Caco-2 (cell line): ENCODE measurements around the gene CALD1. TPM values are rescaled to one million over a fixed set of nuclear protein-coding genes. Genes with fewer than 3 reads are reported as not detected.
A peak's percentile ranks its signal among the peaks of the same experiment; 100 is the strongest.

ENCODE experiments used
- BruUV-seq: library from RNA; stranded (reverse); fragments of 400-500 nt; replicated peaks from 2 replicates; lab custom pipeline; 2021; lab: Mats Ljungman, UMichigan
- CTCF ChIA-PET: fragments of 300-600 bp; sonication (Branson Sonifier 250); formaldehyde crosslinking; loops from one replicate; lab custom pipeline; 2022; ENCODE audit warnings: antibody characterized with exemption; lab: Charles Lee
- POLR2A ChIA-PET: fragments of 300-600 bp; sonication (Branson Sonifier 250); formaldehyde crosslinking; loops from one replicate; lab custom pipeline; 2022; ENCODE audit warnings: antibody characterized with exemption; lab: Charles Lee
- DNase-seq, 2 experiments: peaks; one replicate each; pipeline versions ENCODE4 v3.0.0 to v3.0.0-alpha.2; 2020 to 2022
- H3K27me3 ChIP-seq: replicated peaks from 2 replicates; pipeline ENCODE4 v1.6.0; 2011; ENCODE audit warnings: low read length; ENCODE audit not compliant: control insufficient read depth, insufficient read depth
- H3K36me3 ChIP-seq: 2 replicates; pipeline ENCODE4 v1.5.1; 2011; ENCODE audit warnings: low read length; ENCODE audit not compliant: control insufficient read depth, insufficient read depth
- H3K4me1 ChIP-seq: fragments of 250-450 bp; sonication (Bioruptor Pico); 2 replicates; pipeline ENCODE4 v1.5.1; 2020; ENCODE audit warnings: mild to moderate bottlenecking
- H3K4me3 ChIP-seq: 2 replicates; pipeline ENCODE4 v1.5.1; 2011; ENCODE audit warnings: low read depth, mild to moderate bottlenecking, control low read depth, low read length
- H3K9me3 ChIP-seq: fragments of 250-450 bp; sonication (Bioruptor Pico); 2 replicates; pipeline ENCODE4 v1.5.1; 2020; ENCODE audit warnings: mild to moderate bottlenecking, moderate library complexity
- H3K27ac Mint-ChIP-seq: one replicate; pipeline ENCODE4 v1.8.0; 2022; ENCODE audit warnings: mixed read lengths; ENCODE audit not compliant: unreplicated experiment
- H3K27me3 Mint-ChIP-seq: one replicate; pipeline ENCODE4 v1.8.0; 2022; ENCODE audit warnings: mixed read lengths; ENCODE audit not compliant: insufficient read depth, unreplicated experiment
- H3K36me3 Mint-ChIP-seq: one replicate; pipeline ENCODE4 v1.8.0; 2022; ENCODE audit warnings: mild to moderate bottlenecking, mixed read lengths; ENCODE audit not compliant: insufficient read depth, unreplicated experiment
- H3K4me1 Mint-ChIP-seq: one replicate; pipeline ENCODE4 v1.8.0; 2022; ENCODE audit warnings: low read depth, mixed read lengths; ENCODE audit not compliant: unreplicated experiment
- H3K4me3 Mint-ChIP-seq: one replicate; pipeline ENCODE4 v1.8.0; 2022; ENCODE audit warnings: mild to moderate bottlenecking, moderate library complexity, mixed read lengths; ENCODE audit not compliant: unreplicated experiment
- H3K9me3 Mint-ChIP-seq: one replicate; pipeline ENCODE4 v1.8.0; 2022; ENCODE audit warnings: mixed read lengths; ENCODE audit not compliant: unreplicated experiment
- intact Hi-C: fragments of 100-400 bp; cut with micrococcal nuclease; formaldehyde crosslinking; loops from one replicate; pipeline ENCODE4 v1.10.0; 2022; ENCODE audit not compliant: unreplicated experiment
- total RNA-seq: library from RNA; stranded (reverse); gene quantifications from 2 replicates; pipeline ENCODE4 v1.2.3, GENCODE V29; 2022
- TF ChIP-seq, protein P1 (sequence below), 2 experiments: fragments of 200-600 bp in 1 of 2; IDR thresholded peaks; 1 replicate in 1 of 2; 2 replicates in 1 of 2; pipeline versions ENCODE4 v1.5.1 to v1.8.0; 2011 to 2022; ENCODE audit warnings: antibody characterized with exemption in 1 of 2, control low read depth in 1 of 2, inconsistent platforms in 1 of 2, low read depth in 1 of 2, low read length in 1 of 2, mild to moderate bottlenecking in 1 of 2, moderate library complexity in 1 of 2; ENCODE audit not compliant: insufficient read depth in 1 of 2, severe bottlenecking in 1 of 2, unreplicated experiment in 1 of 2

Gene CALD1
- total RNA-seq, 1 experiment from 2014 or later = 155 TPM

- no peaks in the 10 kb centered on the region for H3K36me3 ChIP-seq
- Mint-ChIP-seq H3K4me1 (peaks cover 56% of the 10 kb centered on the region), H3K27ac (peak overlapping the region; percentile 42), H3K36me3 (peaks cover 49% of the 10 kb centered on the region), H3K4me3 (no peak overlapping the region), H3K27me3 (no peaks in the 10 kb centered on the region), H3K9me3 (no peaks in the 10 kb centered on the region)
- BruUV-seq = no TSS peak
- CTCF ChIA-PET = no interaction called here
- H3K27me3 ChIP-seq = no peaks in the 10 kb centered on the region
- TF ChIP-seq, protein P1, sequence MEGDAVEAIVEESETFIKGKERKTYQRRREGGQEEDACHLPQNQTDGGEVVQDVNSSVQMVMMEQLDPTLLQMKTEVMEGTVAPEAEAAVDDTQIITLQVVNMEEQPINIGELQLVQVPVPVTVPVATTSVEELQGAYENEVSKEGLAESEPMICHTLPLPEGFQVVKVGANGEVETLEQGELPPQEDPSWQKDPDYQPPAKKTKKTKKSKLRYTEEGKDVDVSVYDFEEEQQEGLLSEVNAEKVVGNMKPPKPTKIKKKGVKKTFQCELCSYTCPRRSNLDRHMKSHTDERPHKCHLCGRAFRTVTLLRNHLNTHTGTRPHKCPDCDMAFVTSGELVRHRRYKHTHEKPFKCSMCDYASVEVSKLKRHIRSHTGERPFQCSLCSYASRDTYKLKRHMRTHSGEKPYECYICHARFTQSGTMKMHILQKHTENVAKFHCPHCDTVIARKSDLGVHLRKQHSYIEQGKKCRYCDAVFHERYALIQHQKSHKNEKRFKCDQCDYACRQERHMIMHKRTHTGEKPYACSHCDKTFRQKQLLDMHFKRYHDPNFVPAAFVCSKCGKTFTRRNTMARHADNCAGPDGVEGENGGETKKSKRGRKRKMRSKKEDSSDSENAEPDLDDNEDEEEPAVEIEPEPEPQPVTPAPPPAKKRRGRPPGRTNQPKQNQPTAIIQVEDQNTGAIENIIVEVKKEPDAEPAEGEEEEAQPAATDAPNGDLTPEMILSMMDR (IDR thresholded peaks at IDR 0.05; ENCODE audit: insufficient read depth in 1 of 2, low read depth in 1 of 2, low read length in 1 of 2, severe bottlenecking in 1 of 2, unreplicated experiment in 1 of 2) = no peak
- H3K4me1 ChIP-seq = peaks cover 57% of the 10 kb centered on the region
- POLR2A ChIA-PET = no interaction called here
- no peaks in the 10 kb centered on the region for H3K9me3 ChIP-seq
- DNase-seq = no peak
- H3K4me3 ChIP-seq = no peak overlapping the region
- intact Hi-C loops = no loop called here
Observed at GRCh38 chr7:134905375-134905774, 125.9 kb downstream of the CALD1 start.

DNA sequence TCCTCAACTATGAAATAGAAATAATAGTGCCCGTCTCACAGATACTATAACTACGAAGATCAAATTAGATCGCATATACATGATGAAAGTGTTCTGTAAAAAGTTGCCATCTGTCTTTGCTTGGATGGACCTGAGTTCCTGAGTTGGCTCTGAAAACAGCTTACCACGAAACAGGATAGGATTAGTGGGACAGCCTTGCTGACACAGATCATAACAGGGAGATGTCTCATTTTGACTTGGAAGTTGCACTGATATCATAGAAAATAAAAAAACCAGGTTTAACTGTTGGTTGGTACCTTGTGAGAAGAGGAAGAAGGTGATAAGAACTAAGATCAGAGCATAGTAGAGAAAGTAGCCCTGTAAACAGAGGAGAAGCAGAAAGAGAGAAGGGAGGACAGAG is 127.6 kb downstream of the CALD1 start:
- ChIA-PET POLR2A (no interaction called here), CTCF (no interaction called here)
- H3K27me3 Mint-ChIP-seq = no peaks in the 10 kb centered on the region
- H3K36me3 Mint-ChIP-seq = peaks cover 49% of the 10 kb centered on the region
- H3K4me3 Mint-ChIP-seq = no peak overlapping the region
- H3K9me3 Mint-ChIP-seq = no peaks in the 10 kb centered on the region
- no TSS peak for BruUV-seq
- no peak for DNase-seq
- no peak overlapping the region for H3K4me3 ChIP-seq
- no peaks in the 10 kb centered on the region for H3K36me3 ChIP-seq
- H3K4me1 Mint-ChIP-seq = peaks cover 42% of the 10 kb centered on the region
- TF ChIP-seq, protein P1 (IDR thresholded peaks at IDR 0.05; ENCODE audit: insufficient read depth in 1 of 2, low read depth in 1 of 2, low read length in 1 of 2, severe bottlenecking in 1 of 2, unreplicated experiment in 1 of 2) = no peak
- no peak overlapping the region for H3K27ac Mint-ChIP-seq
- no peaks in the 10 kb centered on the region for H3K27me3 ChIP-seq
- H3K4me1 ChIP-seq = peaks cover 51% of the 10 kb centered on the region
- no peaks in the 10 kb centered on the region for H3K9me3 ChIP-seq
- intact Hi-C loops = no loop called here

GRCh38 chr7:134907639-134908038 is 128.2 kb downstream of the CALD1 start:
- Mint-ChIP-seq H3K4me1 (peaks cover 37% of the 10 kb centered on the region), H3K36me3 (peaks cover 43% of the 10 kb centered on the region), H3K27ac (no peak overlapping the region), H3K4me3 (no peak overlapping the region), H3K27me3 (no peaks in the 10 kb centered on the region), H3K9me3 (no peaks in the 10 kb centered on the region)
- TF ChIP-seq, protein P1 (IDR thresholded peaks at IDR 0.05; ENCODE audit: insufficient read depth in 1 of 2, low read depth in 1 of 2, low read length in 1 of 2, severe bottlenecking in 1 of 2, unreplicated experiment in 1 of 2) = no peak
- intact Hi-C loops = no loop called here
- peaks cover 45% of the 10 kb centered on the region for H3K4me1 ChIP-seq
- no peaks in the 10 kb centered on the region for H3K36me3 ChIP-seq
- H3K4me3 ChIP-seq = no peak overlapping the region
- DNase-seq = no peak
- BruUV-seq = no TSS peak
- no peaks in the 10 kb centered on the region for H3K27me3 ChIP-seq
- POLR2A ChIA-PET = no interaction called here
- CTCF ChIA-PET = no interaction called here
- H3K9me3 ChIP-seq = no peaks in the 10 kb centered on the region
